ENCODE measurements around the gene SLC22A13.
"Not testable (repeated sequence)": the region's sequence is repeated elsewhere in the genome, so short reads cannot be mapped to it uniquely, and the experiment has no call there.

SLC22A13 gene

DNA sequence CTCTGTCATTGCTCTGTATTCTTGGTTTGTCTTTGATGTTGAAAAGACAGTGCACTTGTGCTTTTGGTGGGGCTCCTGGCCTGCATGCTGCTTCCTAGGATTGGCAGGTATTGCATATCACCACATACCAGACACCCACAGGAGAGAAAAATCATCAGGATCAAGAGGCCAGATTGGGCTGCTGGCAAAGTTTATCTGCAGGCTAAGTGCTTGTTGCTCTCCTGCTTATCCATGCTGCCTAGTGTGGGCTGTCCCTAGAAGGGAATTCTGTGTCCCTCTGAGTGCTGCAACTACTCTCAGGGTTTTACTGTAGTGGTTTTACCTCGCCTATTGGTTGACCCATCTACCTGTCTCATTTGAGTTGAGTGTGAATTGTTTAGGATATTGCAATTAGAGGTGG lies 833 bp upstream of the SLC22A13 start:
- no peak for DNase-seq

DNA sequence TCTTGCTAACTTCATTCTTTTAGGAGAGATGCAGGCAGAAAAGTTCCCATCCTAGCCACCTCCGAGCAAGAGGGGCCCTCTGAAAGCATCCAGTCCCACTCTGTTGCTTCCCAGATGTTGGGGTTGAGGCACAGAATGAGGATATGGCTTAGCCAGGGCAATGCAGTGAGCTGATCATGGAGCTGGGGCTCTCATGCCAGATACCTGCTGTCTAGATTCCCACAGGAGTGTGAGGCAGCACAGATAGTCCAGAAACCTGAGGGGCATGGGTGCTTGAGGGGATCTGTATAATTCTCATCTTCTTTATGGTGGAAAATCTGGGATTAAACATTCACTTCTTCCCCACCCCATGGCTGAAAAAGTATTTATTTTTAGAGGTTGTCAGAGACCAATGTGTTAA lies 1.2 kb downstream of the SLC22A13 start:
- no peak for DNase-seq

DNA sequence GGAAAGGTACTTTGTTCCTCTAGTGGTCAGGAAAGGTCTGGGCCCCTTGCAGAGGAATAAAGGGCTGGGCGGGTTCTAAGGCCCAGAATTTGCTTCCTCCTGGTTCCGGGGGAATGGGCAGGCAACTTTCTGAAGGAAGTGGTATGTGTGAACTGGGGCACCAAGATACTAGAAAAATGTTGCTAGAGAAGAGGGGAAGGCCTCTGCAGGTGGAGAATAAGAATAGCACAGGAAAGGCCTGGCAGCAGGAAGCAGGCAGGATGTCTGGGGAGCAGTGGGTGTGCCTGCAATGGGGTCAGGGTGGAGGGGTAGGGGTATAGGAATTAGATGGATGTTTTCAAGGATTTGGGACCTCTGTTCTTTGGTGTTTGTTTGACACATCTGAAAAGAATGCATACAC lies 2.0 kb downstream of the SLC22A13 start:
- DNase-seq, result no peak

DNA sequence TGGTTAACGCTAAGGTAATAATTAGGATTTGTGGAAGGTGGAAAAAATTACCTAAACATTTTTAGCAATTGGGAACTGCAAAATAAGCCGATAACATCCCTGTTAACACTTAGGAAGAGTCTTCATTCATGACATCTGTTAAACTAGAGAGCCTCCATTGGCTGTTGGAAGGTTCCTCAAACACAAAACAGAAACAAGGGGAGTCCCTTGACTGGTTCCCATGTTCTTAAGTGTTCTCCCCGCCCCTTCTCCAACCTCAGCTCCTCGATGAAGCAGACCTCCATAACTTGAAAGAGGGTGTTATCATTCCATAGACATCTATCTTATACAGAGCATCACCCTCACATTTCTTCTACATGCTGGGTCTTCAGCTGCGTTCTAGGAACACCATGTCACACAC lies 2.5 kb downstream of the SLC22A13 start:
- no peak for DNase-seq

DNA sequence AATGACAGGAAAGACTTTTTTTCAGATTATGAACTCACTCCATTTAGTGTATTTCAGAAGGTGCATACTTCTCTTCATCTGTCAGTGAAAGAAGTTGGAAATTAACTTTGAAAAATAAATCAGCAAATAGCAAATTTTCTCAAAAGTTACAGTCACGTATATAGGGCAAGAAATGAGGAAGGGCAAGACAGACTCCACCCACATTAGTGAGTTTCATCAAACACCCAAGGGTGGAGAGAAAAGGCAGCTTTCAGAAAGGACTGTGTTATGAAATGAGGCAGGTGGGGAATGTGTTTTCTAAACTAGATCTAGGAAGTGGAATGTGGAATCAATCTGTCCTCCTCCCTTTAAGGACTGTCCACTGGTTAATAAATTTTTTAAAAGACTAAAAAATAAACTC lies 2.9 kb downstream of the SLC22A13 start:
- DNase-seq, result no peak

DNA sequence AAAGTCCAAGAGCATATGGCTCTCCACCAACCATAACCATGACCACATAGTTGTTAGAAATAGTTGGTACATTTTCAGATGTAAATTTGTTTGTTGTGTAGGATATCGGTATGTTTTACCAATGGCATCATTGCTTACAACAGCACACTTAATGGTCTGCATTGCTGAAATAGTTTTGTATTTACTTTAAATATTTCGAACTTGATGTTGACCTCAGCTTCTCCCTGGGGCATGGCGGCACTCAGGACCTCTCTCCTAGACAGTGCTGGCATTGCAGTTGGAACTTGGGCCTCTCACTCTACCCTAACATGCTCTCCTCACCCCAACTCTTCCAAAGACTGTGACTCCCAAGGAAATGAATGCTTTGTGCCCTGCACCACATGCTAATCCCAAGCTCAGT lies 5.0 kb downstream of the SLC22A13 start:
- DNase-seq, result no peak

DNA sequence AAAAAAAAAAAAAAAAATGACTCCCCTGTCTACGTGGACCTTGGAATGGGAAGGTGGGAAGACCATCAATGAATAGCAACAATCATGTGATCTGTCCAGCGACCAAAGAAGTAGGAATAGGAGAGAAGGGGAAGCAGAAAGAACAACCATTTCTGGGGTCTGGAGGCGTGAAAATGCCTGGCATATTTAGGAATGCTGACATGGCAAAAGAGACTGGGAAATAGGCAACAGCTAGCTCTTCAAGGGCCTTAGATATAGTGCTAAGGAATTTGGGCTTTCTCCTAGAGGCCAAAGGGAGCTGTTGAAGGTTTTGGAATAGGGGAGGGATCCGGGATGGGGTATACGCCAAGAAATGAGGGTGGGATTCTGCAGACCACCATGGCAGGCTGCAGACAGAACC lies 5.9 kb downstream of the SLC22A13 start:
- no peak for DNase-seq

DNA sequence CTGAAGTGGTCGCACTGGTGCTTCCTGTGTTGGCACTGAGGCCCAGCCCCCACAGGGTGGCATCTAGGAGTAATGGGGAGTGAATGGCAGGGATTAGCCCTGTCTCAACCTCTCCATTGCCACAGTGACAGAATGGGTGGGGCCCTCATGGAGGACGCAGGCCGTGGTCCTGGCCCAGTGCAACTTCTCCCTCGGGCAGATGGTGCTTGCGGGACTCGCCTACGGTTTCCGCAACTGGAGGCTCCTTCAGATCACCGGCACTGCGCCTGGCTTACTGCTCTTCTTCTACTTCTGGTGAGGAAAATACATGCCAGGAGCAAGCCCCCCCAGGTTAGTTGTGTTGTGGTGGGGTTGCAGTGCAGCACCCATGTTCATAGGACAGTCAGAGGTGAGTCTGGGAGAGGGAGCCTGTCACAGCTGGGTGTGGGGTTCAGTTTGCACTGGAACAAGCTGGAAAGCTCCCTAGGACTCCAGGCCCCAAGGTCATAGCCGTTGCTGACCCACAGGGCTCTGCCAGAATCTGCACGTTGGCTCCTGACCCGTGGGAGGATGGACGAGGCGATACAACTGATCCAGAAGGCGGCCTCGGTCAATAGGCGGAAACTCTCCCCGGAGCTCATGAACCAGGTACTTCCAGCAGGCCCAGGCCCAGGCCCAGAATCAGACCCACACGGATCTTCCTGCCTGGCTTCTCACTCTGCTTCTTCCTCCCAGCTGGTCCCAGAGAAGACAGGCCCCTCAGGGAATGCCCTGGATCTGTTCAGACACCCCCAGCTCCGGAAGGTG lies 9.4 kb downstream of the SLC22A13 start:
- no peak for DNase-seq

DNA sequence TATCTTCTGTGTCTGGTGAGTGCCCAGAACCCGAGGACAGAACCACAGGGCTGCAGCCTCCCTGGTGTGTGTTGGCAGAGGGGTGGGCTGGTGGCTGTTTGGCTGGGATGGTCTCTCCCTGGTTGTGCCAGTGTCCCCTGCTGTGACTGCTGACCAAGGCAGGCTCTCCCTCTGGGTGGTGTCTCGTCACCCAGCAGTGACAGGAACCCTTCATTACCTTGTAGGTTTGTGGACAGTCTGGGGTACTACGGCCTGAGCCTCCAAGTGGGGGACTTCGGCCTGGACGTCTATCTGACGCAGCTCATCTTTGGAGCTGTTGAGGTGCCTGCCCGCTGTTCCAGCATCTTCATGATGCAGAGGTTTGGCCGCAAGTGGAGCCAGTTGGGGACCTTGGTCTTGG lies 10.0 kb downstream of the SLC22A13 start:
- no peak for DNase-seq

DNA sequence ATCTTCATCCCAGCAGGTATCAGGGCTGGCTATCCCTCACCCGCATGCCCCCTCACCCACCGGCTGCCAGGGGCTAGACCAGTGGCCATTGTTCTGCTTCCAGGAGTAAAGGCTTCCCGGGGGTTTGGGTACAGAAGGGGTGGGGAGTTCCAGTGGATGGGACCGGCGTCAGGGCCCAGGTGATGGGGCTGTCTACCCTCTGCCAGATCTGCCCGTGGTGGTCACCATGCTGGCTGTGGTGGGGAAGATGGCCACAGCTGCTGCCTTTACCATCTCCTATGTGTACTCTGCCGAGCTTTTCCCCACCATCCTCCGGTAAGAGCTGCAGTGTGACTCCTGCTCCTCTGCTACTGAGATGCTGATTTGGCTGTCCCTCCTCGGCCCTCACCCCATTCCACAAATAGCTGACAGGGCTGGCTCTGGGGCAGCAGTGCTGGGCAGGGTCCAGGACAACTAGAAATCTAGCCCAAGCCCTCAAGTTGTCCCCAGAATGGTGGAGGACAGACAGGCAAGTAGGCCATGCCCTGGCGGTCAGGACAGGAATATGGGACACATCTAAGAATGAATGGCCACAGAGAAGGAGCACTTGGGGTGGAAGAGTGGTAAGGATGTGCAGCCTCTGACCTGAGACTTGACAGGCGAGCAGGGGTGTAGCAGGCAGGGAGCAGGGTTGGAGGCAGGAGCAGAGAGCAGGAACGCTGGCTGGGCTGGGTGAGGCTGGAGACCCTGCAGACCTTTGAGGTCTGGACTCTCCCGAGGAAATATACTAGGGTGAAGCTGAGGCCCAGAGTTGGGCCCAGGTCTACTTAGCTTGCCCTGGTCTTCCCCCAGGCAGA lies 10.7 kb downstream of the SLC22A13 start:
- DNase-seq, result no peak

DNA sequence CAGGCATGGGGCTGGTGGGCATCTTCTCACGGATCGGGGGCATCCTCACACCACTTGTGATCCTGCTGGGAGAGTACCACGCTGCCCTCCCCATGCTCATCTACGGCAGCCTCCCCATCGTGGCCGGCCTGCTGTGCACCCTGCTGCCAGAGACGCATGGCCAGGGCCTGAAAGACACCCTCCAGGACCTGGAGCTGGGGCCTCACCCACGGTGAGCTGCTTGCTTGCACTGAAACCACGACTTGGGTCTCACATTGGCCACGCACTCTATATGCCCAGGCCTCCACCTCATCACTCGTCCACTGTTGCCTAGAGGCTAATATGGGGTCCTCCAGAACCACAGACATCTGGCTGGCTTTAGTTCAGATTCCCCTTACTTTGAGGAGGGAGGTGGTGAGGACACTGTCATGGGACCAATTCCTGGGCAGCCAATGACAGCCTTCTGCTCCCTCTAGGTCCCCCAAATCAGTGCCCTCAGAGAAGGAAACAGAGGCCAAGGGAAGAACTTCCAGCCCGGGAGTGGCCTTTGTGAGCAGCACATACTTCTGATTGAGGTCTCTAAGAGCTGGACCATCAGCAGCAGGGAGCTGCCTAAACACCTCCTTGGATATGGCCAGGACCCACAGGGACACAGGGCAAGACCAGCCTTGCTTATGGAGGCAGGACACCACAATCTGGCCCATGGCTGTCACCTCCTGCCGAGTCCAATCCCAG lies 11.5 kb downstream of the SLC22A13 start:
- no peak for DNase-seq

DNA sequence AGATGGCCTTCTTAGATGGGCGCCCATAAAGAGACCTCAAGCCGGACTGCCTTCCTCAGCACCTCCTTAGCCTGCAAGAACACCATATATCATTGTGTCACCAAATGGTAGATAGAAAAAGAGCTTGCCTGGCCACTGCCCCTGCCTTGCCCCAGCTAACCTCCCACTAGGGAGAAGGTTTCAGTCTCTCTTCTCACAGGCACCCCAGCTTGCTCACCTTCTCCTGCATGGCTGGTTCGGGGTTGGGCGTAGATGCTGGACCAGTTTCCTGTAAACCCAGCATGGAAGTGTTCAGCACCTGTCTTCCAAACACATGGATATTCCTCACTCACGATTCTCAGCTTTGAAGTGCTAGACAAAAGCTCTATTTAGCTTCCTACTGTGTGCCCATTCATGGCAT lies 13.2 kb downstream of the SLC22A13 start:
- no peak for DNase-seq

DNA sequence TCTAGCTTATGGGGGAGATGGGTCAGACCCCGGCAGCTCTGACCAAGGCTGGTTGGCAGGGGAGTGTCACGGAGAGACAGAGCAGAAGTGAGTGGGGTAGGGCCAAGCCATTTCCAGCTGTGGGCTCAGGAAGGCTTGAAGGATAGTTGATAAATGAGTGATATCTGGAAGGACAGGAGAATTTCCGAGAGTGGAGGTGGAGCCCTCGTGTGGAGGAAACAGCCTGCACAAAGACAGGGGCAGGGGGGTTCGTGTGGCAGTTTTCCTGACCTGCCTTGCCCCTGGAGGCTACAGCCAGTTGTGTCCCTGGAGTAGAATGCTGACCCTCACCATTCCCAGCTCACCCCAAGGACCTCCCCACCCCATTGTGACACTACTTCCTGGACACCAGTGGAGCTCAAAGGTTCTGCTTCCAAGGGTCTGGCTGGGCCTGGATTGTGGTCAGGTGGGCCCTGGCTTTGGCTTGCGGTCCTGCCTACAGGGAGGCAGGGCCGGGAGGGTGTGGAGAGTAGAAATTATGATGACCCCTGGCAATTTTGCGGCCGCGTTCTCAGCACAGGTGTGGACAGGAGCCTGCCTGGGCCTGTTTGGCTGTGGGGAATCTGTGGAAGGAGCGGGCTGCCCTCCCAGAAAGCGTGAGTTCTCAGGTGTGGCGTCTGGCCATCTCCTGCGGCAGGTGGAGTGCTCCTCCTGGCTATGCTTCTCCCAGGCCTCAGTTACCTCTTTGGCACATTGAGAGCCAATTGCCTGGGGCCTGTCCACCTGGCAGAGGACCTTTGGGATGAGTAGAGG lies 16.5 kb downstream of the SLC22A13 start, which contains the start of gene SLC22A14:
Gene SLC22A14, plus strand, starts transcription at position 400 of the 792 bp plus-strand sequence. CDS start 23,733 bp downstream, outside the sequence.
- DNase-seq, result no peak

DNA sequence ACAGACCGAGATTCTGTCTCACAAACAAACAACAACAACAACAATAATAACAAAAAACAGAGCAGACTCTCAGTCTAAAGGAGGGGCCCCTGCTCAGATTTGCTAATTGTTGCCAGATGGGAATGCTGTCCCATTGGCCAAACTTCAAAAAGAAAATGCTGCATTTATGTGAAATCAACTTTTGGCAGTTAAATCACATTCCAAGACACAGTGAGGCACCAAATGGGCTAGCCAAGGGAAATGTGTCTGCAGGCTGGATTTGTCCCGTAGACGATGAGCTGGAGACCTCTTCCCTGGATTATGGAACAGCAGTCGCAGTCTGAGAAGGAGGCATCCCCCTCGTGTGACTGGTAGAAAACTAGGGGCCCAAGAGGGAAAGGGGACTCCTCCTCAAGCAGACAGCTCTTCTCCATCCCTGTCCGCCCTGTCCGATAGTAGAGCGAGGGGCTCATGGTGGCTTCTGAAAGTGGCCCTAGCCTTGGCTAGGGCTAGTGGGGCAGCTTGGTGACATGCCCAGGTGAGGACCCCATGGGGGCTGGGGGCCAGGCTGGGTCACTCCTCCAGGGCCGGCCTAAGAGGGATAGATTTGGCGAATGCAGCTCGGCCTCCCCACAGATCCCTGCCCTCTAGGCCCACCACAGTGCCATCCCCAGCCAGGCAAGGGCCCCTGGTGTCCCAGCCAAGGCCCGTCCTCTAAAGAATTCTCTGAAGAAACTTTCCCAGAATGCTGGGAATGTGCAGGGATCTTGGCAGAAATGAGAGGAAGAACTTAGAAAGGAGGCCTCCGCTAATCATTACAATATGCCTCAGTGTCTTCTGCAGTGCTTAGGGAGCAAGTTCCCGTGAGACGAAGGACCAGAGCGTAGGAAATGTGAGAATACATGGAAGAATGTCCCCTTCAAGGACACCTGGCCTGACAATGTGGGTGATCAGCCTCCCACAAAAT lies 18.5 kb downstream of the SLC22A13 start:
- DNase-seq, result no peak

DNA sequence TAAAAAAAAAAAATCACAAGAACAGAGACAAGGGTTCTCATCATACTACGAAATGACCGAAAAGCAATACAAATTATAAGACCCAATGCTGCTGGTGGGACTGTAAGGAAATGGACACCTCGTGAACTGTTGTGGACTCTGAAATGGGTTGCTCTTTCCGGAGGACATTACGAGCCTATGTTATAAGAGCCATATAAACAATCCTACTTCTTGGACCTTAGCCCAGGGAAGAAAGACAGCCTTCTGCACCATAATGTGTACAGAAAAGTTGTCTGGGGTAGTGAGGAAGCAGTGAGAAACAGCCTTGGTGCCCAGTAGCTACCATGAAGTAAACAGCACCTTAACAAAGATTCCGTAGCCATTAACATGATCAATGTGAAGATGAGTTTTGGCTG lies 19.1 kb downstream of the SLC22A13 start:
- no peak for DNase-seq

DNA sequence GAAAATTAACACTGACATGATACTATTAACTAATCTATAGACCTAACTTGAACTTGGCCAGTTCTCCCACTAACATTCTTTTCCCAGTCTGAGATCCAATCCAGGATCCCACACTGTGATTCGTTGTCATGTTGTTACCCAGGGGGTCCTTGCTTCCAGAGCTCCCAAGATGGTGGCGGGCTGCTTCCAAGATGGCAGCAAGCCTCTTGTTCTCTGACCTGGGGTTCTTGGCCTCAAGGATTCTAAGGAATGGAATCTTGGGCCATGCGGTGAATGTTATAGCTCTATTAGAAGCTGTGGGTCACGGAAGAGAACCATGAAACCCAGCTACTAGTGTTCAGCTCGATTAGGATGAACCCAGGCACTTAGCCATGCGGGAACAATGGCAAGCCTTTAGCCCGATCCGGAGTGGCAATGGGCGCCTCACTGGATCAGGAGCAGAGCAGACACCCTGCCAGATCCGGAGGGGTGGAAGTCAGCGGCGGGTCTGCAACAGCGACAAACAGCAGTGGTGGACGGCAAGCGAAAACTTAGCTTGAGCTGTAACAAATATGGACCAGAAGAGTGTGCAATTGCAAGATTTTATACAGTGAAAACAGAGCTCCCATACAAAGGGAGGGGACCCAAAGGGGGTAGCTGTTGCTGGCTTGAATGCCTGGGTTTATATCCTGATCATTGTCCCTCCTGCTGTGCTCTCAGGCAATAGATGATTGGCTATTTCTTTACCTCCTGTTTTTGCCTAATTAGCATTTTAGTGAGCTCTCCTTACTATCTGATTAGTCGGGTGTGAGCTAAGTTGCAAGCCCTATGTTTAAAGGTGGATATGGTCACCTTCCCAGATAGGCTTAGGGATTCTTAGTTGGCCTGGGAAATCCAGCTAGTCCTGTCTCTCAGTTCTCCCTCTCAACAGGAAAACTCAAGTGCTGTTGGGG lies 23.9 kb downstream of the SLC22A13 start:
- not testable (repeated sequence) for DNase-seq

DNA sequence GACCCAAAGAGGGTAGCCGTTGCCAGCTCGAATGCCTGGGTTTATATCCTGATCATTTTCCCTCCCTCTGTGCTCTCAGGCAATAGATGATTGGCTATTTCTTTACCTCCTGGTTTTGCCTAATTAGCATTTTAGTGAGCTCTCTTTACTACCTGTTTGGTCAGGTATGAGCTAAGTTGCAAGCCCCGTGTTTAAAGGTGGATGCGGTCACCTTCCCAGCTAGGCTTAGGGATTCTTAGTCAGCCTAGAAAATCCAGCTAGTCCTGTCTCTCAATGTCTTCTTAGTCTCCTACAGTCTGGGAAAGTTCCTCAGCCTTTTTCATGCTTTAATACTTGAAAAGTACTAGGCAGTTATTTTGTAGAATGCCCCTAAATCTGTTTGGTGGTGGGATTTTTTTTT lies 31.4 kb downstream of the SLC22A13 start:
- not testable (repeated sequence) for DNase-seq

DNA sequence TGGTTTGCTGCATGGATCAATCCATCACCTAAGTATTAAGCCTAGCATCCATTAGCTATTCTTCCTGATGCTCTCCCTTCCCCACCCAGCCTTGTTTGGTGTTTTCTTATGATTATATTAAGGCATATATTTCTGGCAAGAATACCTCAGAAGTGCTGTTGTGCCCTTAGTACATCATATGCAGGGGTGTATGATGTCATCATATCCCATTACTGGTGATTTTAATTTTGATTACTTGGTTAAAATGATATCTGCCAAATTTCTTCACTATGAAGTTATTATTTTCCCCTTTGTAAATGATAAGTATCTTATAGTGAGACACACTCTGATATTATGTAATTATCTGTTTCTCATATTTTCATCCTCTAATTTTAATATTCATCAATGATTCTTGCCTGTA lies 31.9 kb downstream of the SLC22A13 start:
- DNase-seq, result no peak

DNA sequence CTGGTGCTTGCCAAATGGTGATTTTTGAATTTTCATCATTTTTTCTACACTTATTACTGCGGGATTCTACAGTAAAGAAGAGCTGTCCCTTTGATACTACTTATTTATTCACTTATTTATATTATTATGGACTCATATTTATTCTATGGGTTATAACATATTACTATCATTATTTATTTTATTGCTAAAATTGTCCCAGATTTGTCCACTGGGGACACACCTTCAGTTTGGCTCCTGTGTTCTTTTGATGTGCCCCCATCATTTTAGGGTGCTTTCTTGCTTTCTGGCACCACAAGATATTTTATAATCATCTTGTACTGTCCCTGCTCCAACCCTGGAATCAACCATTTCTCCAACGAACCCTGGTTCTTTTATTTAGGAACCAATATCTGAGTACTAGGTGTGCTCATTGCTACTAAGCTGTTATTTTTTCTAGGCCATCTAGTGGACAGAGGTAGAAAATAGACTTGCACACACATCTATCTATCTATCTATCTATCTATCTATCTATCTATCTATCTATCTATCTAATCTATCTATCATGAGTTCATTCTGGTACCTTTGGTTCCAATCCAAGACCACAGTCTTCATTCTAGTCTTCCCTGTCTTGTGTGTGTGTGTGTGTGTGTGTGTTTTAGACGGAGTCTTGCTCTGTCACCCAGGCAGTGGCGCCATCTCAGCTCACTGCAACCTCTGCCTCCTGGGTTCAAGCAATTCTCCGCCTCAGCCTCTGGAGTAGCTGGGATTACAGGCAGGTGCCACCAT lies 32.5 kb downstream of the SLC22A13 start:
- no peak for DNase-seq

DNA sequence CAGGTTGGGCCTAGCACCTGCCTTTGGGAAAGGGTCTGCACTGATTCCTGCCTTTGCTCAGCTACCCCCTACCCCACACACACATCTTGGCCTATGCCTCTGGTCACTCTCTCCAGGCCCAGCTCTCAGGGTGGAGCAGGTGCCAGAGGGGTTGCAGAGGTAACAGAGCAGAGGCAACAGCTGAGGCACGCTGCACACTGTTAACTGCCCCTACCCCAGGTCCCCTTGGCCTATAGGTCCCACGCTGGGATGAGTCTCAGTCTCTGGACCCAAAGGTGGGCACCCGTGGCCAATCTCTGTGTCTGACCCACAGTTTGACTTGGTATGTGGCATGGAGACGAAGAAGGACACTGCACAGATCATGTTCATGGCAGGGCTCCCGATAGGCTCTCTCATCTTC lies 41.3 kb downstream of the SLC22A13 start:
- no peak for DNase-seq
